ENCODE measurements around the gene TMEM244. TPM values are rescaled to one million over a fixed set of nuclear protein-coding genes. Genes with fewer than 3 reads are reported as not detected.

TMEM244 gene
- total RNA-seq, 4 donors from 2014 or later = not detected

GRCh38 chr6:129903082-129903481, 42.0 kb upstream of the TMEM244 start:
- Histone ChIP-seq H3K9me3 (no peaks in the 10 kb centered on the region), H3K4me1 (no peaks in the 10 kb centered on the region), H3K36me3 (no peaks in the 10 kb centered on the region), H3K27me3 (no peaks in the 10 kb centered on the region), H3K27ac (no peak overlapping the region), H3K4me3 (no peak overlapping the region)
- in situ Hi-C loops (cut with MboI; ENCODE audit: low sequenced_read_pairs in 4 of 4) (no loop called here), intact Hi-C loops (cut with DNase I; ENCODE audit: low total_unique reads) (no loop called here)
- DNase-seq = no peak
- no peak for ATAC-seq
- TF ChIP-seq POLR2A (IDR thresholded peaks at IDR 0.05) (no peak), CTCF (IDR thresholded peaks at IDR 0.05 in 4 of 5, conservative IDR thresholded peaks at IDR 0.05 in 1 of 5) (no peak)

- in situ Hi-C loops (cut with MboI; ENCODE audit: low sequenced_read_pairs in 4 of 4) (no loop called here), intact Hi-C loops (cut with DNase I; ENCODE audit: low total_unique reads) (no loop called here)
- Histone ChIP-seq H3K27me3 (no peaks in the 10 kb centered on the region), H3K4me3 (no peak overlapping the region), H3K4me1 (no peaks in the 10 kb centered on the region), H3K27ac (no peak overlapping the region), H3K9me3 (no peaks in the 10 kb centered on the region), H3K36me3 (no peaks in the 10 kb centered on the region)
- no peak for TF ChIP-seq CTCF (IDR thresholded peaks at IDR 0.05 in 4 of 5, conservative IDR thresholded peaks at IDR 0.05 in 1 of 5)
- no peak for TF ChIP-seq POLR2A (IDR thresholded peaks at IDR 0.05)
- DNase-seq = no peak
- no peak for ATAC-seq
Measured at GRCh38 chr6:129902681-129903080, 41.6 kb upstream of the TMEM244 start.

GRCh38 chr6:129901910-129902309, 40.8 kb upstream of the TMEM244 start:
- TF ChIP-seq CTCF (IDR thresholded peaks at IDR 0.05 in 4 of 5, conservative IDR thresholded peaks at IDR 0.05 in 1 of 5) (no peak), POLR2A (IDR thresholded peaks at IDR 0.05) (no peak)
- H3K27ac ChIP-seq = no peak overlapping the region
- no peaks in the 10 kb centered on the region for H3K9me3 ChIP-seq
- H3K27me3 ChIP-seq = no peaks in the 10 kb centered on the region
- no peak overlapping the region for H3K4me3 ChIP-seq
- ATAC-seq = no peak
- no peaks in the 10 kb centered on the region for H3K4me1 ChIP-seq
- in situ Hi-C loops (cut with MboI; ENCODE audit: low sequenced_read_pairs in 4 of 4) (no loop called here), intact Hi-C loops (cut with DNase I; ENCODE audit: low total_unique reads) (no loop called here)
- H3K36me3 ChIP-seq = no peaks in the 10 kb centered on the region
- no peak for DNase-seq

GRCh38 chr6:129895692-129896091, 34.6 kb upstream of the TMEM244 start:
- DNase-seq (no peak), ATAC-seq (no peak)
- Histone ChIP-seq H3K9me3 (no peaks in the 10 kb centered on the region), H3K4me1 (no peaks in the 10 kb centered on the region), H3K27ac (no peak overlapping the region), H3K27me3 (no peaks in the 10 kb centered on the region), H3K4me3 (no peak overlapping the region), H3K36me3 (no peaks in the 10 kb centered on the region)
- TF ChIP-seq CTCF (IDR thresholded peaks at IDR 0.05 in 4 of 5, conservative IDR thresholded peaks at IDR 0.05 in 1 of 5) = no peak
- no peak for TF ChIP-seq POLR2A (IDR thresholded peaks at IDR 0.05)
- intact Hi-C loops (cut with DNase I; ENCODE audit: low total_unique reads) (no loop called here), in situ Hi-C loops (cut with MboI; ENCODE audit: low sequenced_read_pairs in 4 of 4) (no loop called here)

- Histone ChIP-seq H3K27ac (no peak overlapping the region), H3K36me3 (no peaks in the 10 kb centered on the region), H3K4me1 (no peaks in the 10 kb centered on the region), H3K9me3 (no peaks in the 10 kb centered on the region), H3K27me3 (no peaks in the 10 kb centered on the region), H3K4me3 (no peak overlapping the region)
- DNase-seq (no peak), ATAC-seq (no peak)
- in situ Hi-C loops (cut with MboI; ENCODE audit: low sequenced_read_pairs in 4 of 4) = no loop called here
- intact Hi-C loops (cut with DNase I; ENCODE audit: low total_unique reads) = loop anchor here (5.0 kb wide), 1 partner anchor 127 kb away; no protein-coding TSS in a partner anchor
- no peak for TF ChIP-seq POLR2A (IDR thresholded peaks at IDR 0.05)
- TF ChIP-seq CTCF (IDR thresholded peaks at IDR 0.05 in 4 of 5, conservative IDR thresholded peaks at IDR 0.05 in 1 of 5) = no peak
Measured at GRCh38 chr6:129894921-129895320, 33.8 kb upstream of the TMEM244 start.

Data from gastrocnemius medialis (tissue), 4 donors.